Astrocyte of the spinal cord (primary cell): ENCODE data around the gene SNX6.

Experiments used
- DNase-seq: peaks from one replicate; pipeline ENCODE4 v3.0.0; 2011; ENCODE audit warnings: low read depth, low spot score
- H3K4me3 ChIP-seq: 2 replicates; pipeline ENCODE4 v1.5.1; 2011; ENCODE audit warnings: low read depth, mild to moderate bottlenecking, low read length, moderate library complexity
- in situ Hi-C: cut with HindIII; loops from 2 replicates; pipeline ENCODE4 v1.10.0; 2017; ENCODE audit warnings: low sequenced_read_pairs
- TF ChIP-seq, protein P1 (sequence below): IDR thresholded peaks from 2 replicates; pipeline ENCODE4 v1.5.1; 2012; ENCODE audit warnings: low read depth, mild to moderate bottlenecking, low read length, inconsistent platforms

Gene SNX6

DNA sequence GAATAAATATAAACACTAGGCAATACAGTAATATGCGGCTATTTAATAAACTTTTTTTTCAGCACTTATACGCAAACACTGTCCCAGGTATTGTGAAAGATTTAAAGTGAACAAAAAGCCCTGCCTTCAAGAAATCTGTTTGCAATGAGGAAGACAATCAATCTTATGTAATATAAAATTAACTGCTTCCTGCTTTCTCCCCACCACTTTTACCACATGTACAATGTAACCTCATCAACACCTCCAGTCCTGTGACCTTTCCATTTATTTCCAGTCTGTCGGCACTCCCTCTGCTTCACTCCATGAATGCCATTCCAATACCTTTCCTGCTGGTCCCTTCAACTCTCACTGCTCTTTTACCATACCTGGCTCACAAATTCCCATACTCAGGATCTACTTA is 10.5 kb downstream of the SNX6 start:
- in situ Hi-C loops: no loop called here
- no peak for DNase-seq

DNA sequence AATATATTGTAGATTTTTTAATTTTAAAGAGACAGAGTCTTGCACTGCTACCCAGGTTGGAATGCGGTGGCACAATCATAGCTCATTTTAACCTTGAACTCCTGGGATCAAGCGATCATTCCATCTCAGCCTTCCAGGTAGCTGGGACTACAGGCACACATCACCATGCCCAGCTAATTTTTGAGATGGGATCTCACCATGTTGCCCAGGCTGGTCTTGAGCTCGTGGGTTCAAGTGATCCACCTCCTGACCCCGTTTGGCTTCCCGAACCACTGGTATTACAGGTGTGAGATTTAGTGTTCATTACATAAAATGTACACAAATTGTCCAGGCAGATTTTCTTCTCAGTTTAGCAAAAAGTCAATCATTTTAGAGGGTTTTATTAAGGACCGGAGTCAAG is 13.6 kb downstream of the SNX6 start:
- in situ Hi-C loops: no loop called here
- TF ChIP-seq, protein P1, sequence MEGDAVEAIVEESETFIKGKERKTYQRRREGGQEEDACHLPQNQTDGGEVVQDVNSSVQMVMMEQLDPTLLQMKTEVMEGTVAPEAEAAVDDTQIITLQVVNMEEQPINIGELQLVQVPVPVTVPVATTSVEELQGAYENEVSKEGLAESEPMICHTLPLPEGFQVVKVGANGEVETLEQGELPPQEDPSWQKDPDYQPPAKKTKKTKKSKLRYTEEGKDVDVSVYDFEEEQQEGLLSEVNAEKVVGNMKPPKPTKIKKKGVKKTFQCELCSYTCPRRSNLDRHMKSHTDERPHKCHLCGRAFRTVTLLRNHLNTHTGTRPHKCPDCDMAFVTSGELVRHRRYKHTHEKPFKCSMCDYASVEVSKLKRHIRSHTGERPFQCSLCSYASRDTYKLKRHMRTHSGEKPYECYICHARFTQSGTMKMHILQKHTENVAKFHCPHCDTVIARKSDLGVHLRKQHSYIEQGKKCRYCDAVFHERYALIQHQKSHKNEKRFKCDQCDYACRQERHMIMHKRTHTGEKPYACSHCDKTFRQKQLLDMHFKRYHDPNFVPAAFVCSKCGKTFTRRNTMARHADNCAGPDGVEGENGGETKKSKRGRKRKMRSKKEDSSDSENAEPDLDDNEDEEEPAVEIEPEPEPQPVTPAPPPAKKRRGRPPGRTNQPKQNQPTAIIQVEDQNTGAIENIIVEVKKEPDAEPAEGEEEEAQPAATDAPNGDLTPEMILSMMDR: no peak

More for the DNA sequence above, 10.5 kb downstream of the SNX6 start:
- H3K4me3 ChIP-seq: no peak overlapping the region
- TF ChIP-seq, protein P1: no peak

DNA sequence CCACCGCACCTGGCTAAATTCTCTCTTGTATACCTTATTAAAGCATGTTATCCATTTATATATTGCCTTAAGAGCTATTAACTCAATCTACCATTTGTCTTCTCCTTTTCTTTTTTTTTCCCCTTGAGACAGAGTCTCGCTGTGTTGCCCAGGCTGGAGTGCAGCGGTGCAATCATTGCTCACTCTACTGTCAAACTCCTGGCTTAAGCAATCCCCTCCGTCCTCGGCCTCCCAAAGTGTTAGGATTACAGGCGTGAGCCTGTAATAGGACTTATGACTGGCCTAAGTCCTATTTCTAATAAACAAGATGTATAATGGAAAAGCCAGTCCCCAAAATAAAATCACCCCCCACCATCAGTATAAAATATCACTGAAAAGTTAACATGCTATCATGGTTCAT is 14.4 kb downstream of the SNX6 start:
- DNase-seq: no peak
- TF ChIP-seq, protein P1: no peak
- in situ Hi-C loops: no loop called here
- no peak overlapping the region for H3K4me3 ChIP-seq

More for the DNA sequence above, 13.6 kb downstream of the SNX6 start:
- DNase-seq: no peak
- no peak overlapping the region for H3K4me3 ChIP-seq

DNA sequence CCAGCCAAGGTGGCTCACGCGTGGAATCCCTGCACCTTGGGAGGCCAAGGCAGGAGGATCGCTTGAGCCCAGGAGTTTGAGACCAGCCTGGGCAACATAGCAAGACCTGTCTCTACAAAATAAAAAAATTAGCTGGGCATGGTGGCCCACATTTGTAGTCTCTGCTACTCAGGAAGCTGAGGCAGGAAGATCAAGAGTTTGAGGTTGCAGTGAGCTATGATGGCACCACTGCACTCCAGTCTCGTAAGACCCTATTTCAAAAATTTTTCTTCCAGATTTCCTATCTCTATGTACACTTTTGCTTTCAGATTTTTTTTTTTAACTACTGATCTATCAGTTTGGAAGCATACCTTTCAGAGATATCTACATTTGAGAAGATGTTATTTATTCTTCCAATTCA is 15.3 kb downstream of the SNX6 start:
- in situ Hi-C loops: no loop called here
- DNase-seq: no peak

DNA sequence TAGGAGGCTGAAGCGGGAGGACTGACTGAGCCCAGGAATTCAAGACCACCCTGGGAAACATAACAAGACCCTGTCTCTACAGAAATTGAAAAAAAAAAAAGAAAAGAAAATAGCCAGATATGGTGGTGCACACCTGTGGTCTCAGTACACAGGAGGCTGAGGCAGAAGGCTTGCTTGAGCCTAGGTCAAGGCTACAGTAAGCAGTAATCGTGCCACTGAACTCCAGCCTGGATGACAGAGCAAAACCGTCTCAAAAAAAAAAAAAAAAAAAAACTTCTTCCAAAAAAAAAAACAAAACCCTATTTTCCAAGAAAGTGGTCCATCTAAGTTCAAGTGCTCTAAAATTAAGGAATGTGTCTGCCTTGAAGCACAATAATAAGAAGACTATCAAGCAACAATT is 19.8 kb downstream of the SNX6 start:
- in situ Hi-C loops: no loop called here
- no peak overlapping the region for H3K4me3 ChIP-seq
- TF ChIP-seq, protein P1: no peak
- DNase-seq: no peak

More for the DNA sequence above, 15.3 kb downstream of the SNX6 start:
- H3K4me3 ChIP-seq: no peak overlapping the region
- TF ChIP-seq, protein P1: no peak

DNA sequence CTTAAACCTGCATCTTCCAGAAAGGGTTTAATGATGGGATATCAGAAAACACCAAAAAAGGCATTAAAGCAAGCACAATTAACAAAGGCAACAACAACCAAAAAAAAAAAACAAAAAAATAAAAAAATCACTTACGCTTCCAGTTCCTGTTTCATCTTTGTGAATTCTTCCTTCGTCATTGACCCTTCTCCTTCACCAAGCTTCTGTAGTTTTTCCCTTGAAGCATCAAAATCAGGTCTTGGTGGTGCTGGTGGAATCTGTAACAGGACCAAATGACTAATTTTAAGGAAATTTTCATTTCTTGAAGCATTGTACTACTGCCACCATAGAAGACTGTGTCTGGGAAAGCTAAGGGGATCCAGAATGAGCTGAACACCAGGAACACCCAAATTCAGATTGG is 24.5 kb downstream of the SNX6 start:
- TF ChIP-seq, protein P1: no peak
- in situ Hi-C loops: no loop called here
- no peak overlapping the region for H3K4me3 ChIP-seq
- peak; percentile 13 for DNase-seq

DNA sequence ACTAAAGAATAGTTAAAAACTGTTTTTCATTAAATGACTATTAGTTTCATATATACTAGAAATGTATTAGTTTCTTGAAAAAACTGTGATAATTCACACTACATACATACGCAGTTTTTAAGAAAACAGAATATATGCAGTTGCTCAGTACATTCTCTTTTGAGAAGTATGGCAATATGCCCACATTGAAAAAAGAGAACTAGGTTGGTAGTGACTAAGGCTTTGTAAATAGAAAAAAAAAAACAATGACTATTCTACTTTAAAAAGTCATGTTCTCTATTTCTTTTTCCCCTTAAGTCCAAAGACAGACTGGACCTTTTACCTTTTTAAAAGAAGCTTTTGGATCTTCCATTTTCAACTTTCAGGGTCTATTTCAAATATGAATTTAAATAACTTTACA is 25.0 kb downstream of the SNX6 start:
- in situ Hi-C loops: no loop called here
- DNase-seq: peak; percentile 72
- no peak overlapping the region for H3K4me3 ChIP-seq
- TF ChIP-seq, protein P1: no peak
